GM04503 (cell line): Measurements from ENCODE around the gene NDUFB10.

ENCODE experiments used
- DNase-seq: peaks from one replicate; pipeline ENCODE4 v3.0.0-alpha.2; 2012; ENCODE audit warnings: low read depth

Gene NDUFB10

GRCh38 chr16:1971796-1972489 is 12.6 kb downstream of the NDUFB10 start, which contains the start of gene TBL3:
TSS of gene TBL3 (plus strand) at chr16:1972053. CDS start at chr16:1972165, 112 bp downstream.
- peak; percentile 64 for DNase-seq

GRCh38 chr16:1972490-1972877 is 13.1 kb downstream of the NDUFB10 start:
- no peak for DNase-seq

- DNase-seq: no peak
These were observed 14.3 kb downstream of the NDUFB10 start for GRCh38 chr16:1973461-1974156.

GRCh38 chr16:1974157-1975070 is 15.1 kb downstream of the NDUFB10 start:
- DNase-seq: no peak

GRCh38 chr16:1975432-1976215 is 16.3 kb downstream of the NDUFB10 start:
- DNase-seq: no peak

GRCh38 chr16:1976216-1976520 is 16.8 kb downstream of the NDUFB10 start:
- DNase-seq: no peak

GRCh38 chr16:1976951-1977874 is 17.9 kb downstream of the NDUFB10 start:
- DNase-seq: no peak

- no peak for DNase-seq
These were observed 18.5 kb downstream of the NDUFB10 start for GRCh38 chr16:1977875-1978268.

- DNase-seq: no peak
These were observed 19.3 kb downstream of the NDUFB10 start for GRCh38 chr16:1978476-1979120.

GRCh38 chr16:1979271-1980029 is 20.1 kb downstream of the NDUFB10 start:
- DNase-seq: no peak

- DNase-seq: no peak
These were observed 20.9 kb downstream of the NDUFB10 start for GRCh38 chr16:1980030-1980769.

- DNase-seq: no peak
These were observed 21.4 kb downstream of the NDUFB10 start for GRCh38 chr16:1980770-1981087.

- no peak for DNase-seq
These were observed 22.1 kb downstream of the NDUFB10 start, which contains the start of gene NOXO1 for GRCh38 chr16:1981398-1981836. TSS of gene NOXO1 (minus strand) at chr16:1981469. CDS start at chr16:1981179, 290 bp downstream.

- no peak for DNase-seq
These were observed 22.7 kb downstream of the NDUFB10 start for GRCh38 chr16:1982013-1982433.

GRCh38 chr16:1982991-1983543 is 23.7 kb downstream of the NDUFB10 start:
- no peak for DNase-seq

- DNase-seq: no peak
These were observed 24.4 kb downstream of the NDUFB10 start, which contains the start of gene GFER for GRCh38 chr16:1983544-1984346. TSS of gene GFER (plus strand) at chr16:1984193. CDS start at chr16:1984219, 26 bp downstream.
